GM18951 (cell line): ENCODE data around the gene SMIM41.
"Not testable (repeated sequence)": the region's sequence is repeated elsewhere in the genome, so short reads cannot be mapped to it uniquely, and the experiment has no call there.

Experiments
- POLR2A ChIP-seq: IDR thresholded peaks from 4 replicates; pipeline ENCODE4 v1.6.1; 2011; ENCODE audit warnings: mild to moderate bottlenecking; ENCODE audit not compliant: insufficient read length, insufficient read depth; ENCODE audit errors: extremely low read depth
- in situ Hi-C: fragments of 300-500 bp; cut with MboI; formaldehyde crosslinking; loops from one replicate; pipeline ENCODE4 v1.12.0; 2022; ENCODE audit warnings: low sequenced_read_pairs, mixed read lengths, inconsistent platforms; ENCODE audit not compliant: unreplicated experiment

Gene SMIM41

DNA sequence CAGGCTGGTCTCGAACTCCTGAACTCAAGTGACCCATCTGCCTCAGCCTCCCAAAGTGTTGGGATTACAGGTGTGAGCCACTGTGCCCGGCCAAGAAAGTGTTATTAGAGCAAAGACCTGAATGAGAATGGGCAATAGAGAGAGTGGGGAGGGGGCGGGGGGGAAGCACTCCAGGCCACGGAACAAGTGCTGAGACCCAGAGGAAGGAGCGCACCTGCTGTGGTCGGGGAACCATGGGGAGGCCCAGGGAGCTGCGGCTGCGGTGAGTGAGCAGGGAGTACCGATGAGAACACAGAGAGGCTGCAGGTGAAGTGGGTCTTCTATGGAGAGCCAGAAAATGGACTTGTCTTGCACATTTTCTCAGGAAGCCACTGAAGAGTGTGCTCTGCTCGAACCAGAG is 10.8 kb downstream of the SMIM41 start:
- in situ Hi-C loops, result no loop called here
- TF ChIP-seq POLR2A, result no peak

DNA sequence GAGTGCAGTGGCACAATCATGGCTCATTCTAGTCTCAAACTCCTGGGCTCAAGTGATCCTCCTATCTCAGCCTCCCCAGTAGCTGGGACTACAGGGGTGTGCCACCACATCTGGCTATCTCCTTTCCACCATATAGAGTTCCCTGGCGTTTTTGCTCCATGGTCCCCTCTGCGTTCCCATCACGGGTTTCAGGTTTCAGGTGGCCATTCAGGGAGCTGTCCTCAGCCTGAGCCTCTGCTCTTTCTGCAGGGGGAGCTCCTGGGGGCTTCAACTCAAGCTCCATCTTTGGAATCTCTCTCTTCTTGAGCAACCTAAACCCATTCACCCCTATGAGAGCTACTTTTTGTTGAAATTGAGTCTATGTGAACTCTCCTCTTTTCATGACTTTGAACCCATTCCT is 11.6 kb downstream of the SMIM41 start:
- no peak for TF ChIP-seq POLR2A
- in situ Hi-C loops, result no loop called here

DNA sequence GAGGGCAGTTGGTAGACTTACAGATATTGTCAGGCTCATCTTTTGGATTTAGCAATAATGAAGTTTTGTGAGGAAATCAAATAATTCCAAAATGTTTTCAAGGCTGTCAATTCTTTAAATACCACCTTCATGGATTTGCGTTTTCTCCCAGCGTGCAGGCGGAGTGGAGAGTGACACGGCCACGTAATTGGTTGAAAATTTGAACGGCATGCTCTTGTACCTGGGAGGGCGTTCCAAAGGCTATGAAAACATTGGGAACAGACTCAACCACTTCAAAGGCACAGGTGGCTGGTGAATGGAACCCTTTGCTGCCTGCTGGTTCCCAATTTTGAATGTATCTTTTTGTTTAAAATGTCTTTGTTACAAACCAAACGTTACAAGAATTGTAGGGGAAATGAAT is 12.4 kb downstream of the SMIM41 start:
- in situ Hi-C loops, result no loop called here
- no peak for TF ChIP-seq POLR2A

DNA sequence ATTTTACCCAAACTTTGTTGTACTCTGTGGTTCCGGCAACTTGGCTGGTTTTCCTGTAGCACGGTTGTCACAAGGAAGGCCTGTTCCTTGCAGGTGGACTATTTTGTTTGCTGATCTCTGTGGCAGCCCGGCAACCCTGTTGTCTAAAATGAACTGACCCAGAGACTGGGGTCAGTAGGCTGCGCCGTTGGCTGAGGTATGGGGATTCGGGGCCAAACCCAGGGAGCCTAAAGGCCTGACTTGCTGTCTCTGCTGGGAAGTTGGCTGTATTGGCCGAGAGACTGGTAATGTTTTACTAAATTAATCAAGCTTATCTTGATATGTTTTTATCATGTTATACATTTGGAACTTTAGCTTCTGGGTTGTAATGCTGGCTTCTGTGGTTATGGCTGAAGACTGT is 13.8 kb downstream of the SMIM41 start:
- in situ Hi-C loops, result no loop called here

DNA sequence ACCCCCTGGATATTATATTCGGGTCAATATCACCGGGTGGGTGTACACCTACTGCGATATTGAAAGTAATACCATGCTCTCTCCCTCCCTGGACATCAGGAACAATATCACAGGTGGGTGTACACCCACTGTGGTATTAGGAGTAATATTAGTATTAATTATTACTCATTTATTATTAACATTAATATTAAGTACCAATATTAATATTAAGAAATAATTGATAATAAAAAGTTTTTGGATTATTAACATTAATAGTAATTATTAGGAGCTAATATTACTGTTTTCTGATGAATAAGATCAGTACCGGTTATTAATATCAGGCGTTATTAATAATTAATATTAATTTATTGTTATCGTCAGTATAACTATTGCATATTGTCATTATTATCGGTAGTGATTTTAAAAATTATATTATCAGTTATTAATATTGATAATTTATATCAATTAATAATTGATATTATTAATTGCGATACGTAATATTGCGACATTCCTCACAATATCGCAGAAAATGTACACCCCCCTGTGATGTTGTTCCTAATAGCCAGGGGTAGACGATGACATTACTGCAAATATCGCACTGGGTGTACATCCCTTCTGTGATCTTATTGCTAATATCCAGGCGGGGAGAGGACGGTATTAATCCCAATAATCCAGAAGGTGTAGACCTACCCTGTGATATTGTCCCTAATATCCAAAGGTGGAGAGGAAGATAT is 17.0 kb downstream of the SMIM41 start:
- in situ Hi-C loops, result no loop called here
- no peak for TF ChIP-seq POLR2A

More for the DNA sequence above, 13.8 kb downstream of the SMIM41 start:
- TF ChIP-seq POLR2A, result no peak

DNA sequence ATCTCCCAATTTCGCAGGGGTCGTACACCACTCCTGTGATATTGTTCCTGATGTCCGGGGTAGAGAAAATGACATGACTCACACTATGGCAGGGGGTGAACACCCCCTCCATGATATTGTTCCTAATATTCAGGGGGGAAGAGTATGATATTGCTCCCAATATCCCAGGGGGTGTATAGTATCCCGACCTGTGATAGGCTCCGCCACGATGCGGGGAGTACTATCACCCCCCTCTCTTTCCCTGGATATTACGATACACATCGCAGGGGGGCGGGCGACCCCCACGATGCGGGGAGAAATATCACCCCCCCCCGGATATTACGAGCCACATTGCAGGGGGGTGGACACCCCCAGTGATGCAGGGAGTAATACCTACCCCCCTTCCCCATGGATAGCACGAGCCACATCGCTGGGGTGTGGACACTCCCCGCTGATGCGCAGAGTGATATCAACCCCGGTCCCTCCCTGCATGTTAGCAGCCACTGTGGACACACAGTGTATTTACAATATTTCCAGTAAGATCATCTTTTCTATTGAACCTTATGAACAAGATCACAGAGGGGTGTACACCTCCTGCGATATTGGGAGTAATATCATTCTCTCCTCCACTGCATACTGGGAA is 17.7 kb downstream of the SMIM41 start:
- in situ Hi-C loops, result no loop called here
- TF ChIP-seq POLR2A, result no peak

DNA sequence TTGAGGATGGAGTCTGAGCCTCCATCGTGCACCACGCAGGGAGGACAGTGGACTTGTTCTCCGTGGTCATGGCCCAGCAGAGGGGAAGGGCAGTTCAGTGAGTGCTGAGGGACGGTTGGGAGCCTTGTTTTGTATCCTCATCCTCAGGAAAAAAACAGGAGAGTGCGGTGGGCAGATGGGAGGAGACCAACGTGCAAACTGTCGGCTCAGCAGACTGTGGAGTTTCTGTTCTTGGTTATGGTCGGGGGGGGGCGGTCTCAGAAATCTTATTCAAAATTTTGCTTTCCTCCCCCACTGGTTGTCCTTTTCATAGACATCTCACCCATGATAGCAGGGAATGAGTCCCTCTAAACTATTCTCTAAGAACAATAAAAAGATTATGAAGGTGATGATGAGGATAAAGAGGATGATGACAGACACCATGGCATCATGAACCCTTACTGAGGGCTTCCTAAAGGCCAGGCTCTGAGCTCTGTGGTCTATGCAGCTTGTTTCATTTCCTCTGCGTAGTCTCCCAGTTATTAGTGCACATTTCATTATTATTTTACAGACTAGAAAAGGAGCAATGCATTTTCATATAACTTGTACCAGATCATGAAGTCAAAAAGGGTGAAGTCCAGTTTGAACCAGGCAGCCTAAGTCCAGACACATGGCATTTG is 25.1 kb downstream of the SMIM41 start:
- in situ Hi-C loops, result not testable (repeated sequence)

DNA sequence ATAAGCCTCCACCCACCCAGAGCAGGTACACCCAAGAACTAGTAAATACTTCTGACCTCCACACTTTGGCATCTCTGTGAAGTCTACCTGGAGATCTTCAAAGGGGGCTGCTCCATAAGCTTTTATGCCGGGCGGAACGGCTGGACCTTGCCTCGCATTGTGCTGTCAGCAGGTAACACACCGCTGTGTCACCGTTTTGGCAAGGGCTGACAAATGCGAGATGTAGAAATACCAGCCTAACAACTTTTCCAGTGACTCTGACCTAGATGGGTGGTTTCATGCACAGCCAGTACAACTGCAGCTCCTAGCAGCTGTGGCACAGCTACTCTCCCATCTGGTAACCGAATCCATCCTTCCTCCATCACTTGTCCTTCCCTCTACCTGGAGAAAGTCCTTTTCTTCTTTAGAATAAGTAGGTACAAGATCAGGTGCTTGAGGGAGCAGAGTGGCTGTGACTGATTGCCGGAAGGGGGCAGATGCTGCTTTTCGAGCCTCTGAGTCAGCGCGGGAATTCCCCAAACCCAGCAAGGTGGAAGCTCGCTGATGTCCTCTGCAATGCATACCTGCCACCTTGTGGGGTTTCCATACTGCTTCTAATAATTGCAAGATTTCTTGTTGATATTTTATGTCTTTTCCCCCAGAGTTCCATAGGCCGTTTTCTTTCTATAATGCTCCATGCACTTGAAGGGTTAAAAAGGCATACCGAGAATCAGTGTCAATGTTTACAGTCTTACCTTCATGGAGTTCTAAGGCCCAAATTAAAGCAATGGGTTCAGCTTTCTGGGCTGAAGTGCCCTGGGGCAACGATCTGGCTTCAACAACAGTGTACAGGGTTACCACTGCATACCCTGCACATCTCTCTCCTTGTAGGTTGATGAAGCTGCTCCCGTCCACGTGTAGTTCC is 37.0 kb downstream of the SMIM41 start:
- in situ Hi-C loops, result not testable (repeated sequence)

DNA sequence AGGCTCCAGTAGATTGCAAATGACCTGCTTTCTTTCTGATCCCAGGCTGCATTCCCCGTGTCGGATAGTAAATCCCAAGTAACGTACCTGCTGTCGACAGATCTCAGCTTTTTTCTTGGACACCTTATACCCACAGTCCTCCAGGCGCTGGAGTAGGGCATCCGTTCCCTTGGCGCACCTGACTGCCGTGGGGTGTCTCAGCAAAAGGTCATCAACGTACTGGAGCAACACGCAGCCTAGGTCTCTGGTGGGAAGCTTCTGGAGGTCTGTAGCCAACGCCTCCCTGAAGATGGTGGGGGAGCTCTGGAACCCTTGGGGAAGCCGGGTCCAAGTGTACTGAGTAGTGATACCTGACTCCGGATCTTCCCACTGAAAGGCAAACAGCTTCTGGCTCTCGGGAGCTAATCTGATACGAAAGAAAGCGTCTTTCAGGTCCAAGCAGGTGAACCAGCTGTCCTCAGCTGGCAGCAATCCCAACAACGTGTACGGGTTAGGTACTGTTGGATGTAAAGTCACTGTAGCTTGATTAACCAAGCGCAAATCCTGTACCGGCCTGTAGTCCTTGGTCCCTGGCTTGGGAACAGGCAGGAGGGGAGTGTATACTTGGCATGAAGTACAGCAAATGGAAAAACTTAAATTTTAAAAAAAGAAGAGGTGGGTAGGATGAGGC is 38.4 kb downstream of the SMIM41 start:
- in situ Hi-C loops, result not testable (repeated sequence)

DNA sequence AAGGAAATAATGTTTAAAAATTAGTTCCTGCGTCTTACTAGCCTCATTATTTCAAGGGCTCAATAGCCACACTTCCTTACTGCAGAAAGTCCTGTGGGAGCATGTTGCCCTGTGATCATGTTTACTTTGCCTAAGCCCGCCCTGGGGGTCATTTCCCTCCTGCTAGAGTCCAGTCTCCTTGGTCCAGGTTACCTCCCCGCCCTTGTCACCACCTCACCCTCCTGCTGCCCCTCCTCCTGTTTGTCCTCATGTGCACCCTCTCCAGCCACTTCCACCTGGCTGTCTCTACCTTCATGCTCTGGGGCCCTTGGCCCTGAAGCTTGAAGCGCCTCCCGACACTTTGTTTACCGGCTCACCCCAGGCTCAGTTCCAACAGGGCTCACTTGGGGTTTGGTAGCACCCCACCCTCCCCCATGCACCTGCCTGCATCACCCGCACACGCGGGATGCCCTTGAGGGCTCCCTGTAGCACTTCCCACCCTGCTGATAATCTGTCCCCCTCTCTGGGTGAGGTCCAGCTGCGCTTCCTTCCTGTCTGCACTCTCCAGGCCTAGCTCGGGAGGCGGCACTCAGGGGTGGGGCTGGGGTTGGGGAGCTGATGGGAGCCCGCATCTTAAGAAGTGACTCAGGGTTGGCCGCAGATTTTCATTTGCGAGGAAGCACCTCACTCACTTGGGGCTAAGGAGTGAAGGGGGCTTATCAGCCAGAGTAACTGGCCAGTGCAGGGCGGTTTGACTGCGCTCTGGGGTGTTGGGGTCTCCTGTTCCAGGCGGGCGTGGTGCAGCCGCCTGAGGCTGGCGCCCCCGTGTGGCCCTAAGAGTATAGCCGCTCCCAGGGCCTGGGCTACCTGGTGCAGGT is 40.1 kb downstream of the SMIM41 start:
- TF ChIP-seq POLR2A, result no peak
- in situ Hi-C loops, result loop anchor here (10.0 kb wide), 1 partner anchor 95 kb away; no protein-coding TSS in a partner anchor

DNA sequence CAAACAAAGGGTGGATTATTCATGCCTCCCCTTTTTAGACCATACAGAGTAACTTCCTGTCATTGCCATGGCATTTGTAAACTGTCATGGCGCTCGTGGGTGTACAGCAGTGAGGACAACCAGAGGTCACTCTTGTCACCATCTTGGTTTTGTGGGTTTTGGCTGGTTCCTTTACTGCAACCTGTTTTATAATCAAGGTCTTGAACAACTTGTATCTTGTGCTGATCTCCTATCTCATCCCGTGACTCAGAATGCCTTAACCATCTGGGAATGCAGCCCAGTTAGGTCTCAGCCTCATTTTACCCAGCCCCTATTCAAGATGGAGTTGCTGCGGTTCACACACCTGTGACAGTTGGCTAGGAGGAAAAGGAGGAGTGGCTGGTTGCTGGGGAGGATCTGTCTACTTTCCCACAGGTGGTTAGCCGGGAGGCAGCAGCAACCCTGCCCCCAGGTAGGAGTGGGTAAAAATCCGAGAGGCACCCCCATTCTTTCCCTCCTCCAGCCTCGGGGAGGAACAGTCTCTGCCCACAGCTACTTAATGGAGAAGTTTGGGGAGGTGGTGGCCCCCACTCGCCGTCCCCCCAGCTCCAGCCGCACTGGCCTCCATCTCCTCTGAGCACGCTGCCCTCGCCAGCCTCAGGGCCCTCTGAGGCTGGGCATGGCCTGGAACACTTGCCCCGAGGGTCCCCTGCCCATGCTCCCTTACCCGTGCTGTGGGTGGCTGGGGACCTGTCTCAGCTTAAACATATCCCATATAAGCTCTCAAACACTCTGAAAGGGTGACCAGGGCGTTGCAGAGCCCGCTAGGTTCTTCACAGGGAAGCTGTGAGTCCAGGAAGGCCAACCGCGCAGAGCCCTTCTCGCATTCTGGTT is 41.7 kb downstream of the SMIM41 start:
- TF ChIP-seq POLR2A, result no peak
- in situ Hi-C loops, result loop anchor here (10.0 kb wide), 1 partner anchor 96 kb away; no protein-coding TSS in a partner anchor
